Astrocyte (in vitro differentiated cells and primary cell): ENCODE measurements around the gene ENTR1.

Source experiments
- CTCF ChIP-seq: IDR thresholded peaks from 2 replicates; pipeline ENCODE4 v1.5.1; 2011; ENCODE audit warnings: low read depth, mild to moderate bottlenecking, inconsistent platforms, low read length, moderate library complexity; ENCODE audit not compliant: insufficient read depth
- EZH2 ChIP-seq: IDR thresholded peaks from 2 replicates; pipeline ENCODE4 v1.6.1; 2012; ENCODE audit warnings: mild to moderate bottlenecking, low read length, inconsistent platforms; ENCODE audit not compliant: insufficient read depth

- TF ChIP-seq CTCF (no peak), EZH2 (no peak)
These were observed 36.9 kb downstream of the ENTR1 start, which contains the start of gene CARD9 for GRCh38 chr9:136373300-136374182.
